HCT116 (cell line): ENCODE results near the gene TPX2. TPM values are rescaled to one million over a fixed set of nuclear protein-coding genes. Genes with fewer than 3 reads are reported as not detected.

Experiments used
- ATAC-seq: fragments of 200-7000 bp; cut with Tn5 transposase; 2 replicates; pipeline ENCODE4 v1.9.1; 2020; ENCODE audit warnings: mild to moderate bottlenecking, moderate library complexity
- BruUV-seq: library from RNA; stranded (reverse); fragments of 400-500 nt; replicated peaks from 2 replicates; lab custom pipeline; 2021; lab: Mats Ljungman, UMichigan
- CTCF ChIA-PET: fragments of 300-600 bp; sonication (Branson Sonifier 250); formaldehyde crosslinking; loops from one replicate; lab custom pipeline; 2021; ENCODE audit warnings: antibody characterized with exemption; lab: Charles Lee
- POLR2A ChIA-PET: fragments of 300-600, 350-600 bp; sonication (Branson Sonifier 250); formaldehyde crosslinking; loops from one replicate; lab custom pipeline; 2021; ENCODE audit warnings: antibody characterized with exemption; lab: Charles Lee
- RAD21 ChIA-PET, 2 experiments: fragments of 300-600 bp; sonication (Branson Sonifier 250); formaldehyde crosslinking; loops; one replicate each; lab custom pipeline; 2023; ENCODE audit warnings: low total read pairs in 2 of 2; ENCODE audit not compliant: uncharacterized antibody in 2 of 2, unreplicated experiment in 2 of 2, low non-redundant PET in 1 of 2; lab: Charles Lee
- DNase-seq: peaks from one replicate; pipeline ENCODE4 v3.0.0-alpha.2; 2010; ENCODE audit warnings: low read depth, low spot score
- H2AFZ ChIP-seq: fragments of 200-600 bp; shearing (Covaris generic), sonication (generic); 2 replicates; pipeline ENCODE4 v1.6.1; 2017; ENCODE audit warnings: low read depth, mixed run types, mixed read lengths, antibody characterized with exemption, low read length; ENCODE audit not compliant: poor library complexity, severe bottlenecking
- H3K27ac ChIP-seq: 2 replicates; pipeline ENCODE4 v1.5.1; 2012; ENCODE audit warnings: low read depth, low read length
- H3K27me3 ChIP-seq: fragments of 200-600 bp; sonication (generic); 2 replicates; pipeline ENCODE4 v1.6.1; 2016; ENCODE audit warnings: mixed run types, low read length, mixed read lengths; ENCODE audit not compliant: insufficient read depth
- H3K36me3 ChIP-seq, 2 experiments: fragments of 200-500 bp in 1 of 2; fragments of 200-600 bp in 1 of 2; sonication (Bioruptor generic) in 1 of 2; sonication (generic) in 1 of 2; 2 replicates each; pipeline versions ENCODE4 v1.5.1 to v1.6.1; 2014 to 2016; ENCODE audit warnings: low read length in 2 of 2, inconsistent platforms in 1 of 2, mixed read lengths in 1 of 2, mixed run types in 1 of 2; ENCODE audit not compliant: insufficient read depth in 2 of 2, control insufficient read depth in 1 of 2
- H3K4me1 ChIP-seq, 2 experiments: fragments of 200-600 bp in 1 of 2; sonication (generic) in 1 of 2; 2 replicates each; pipeline versions ENCODE4 v1.5.1 to v1.6.1; 2012 to 2017; ENCODE audit warnings: low read length in 2 of 2, inconsistent platforms in 1 of 2, mild to moderate bottlenecking in 1 of 2, mixed read lengths in 1 of 2, mixed run types in 1 of 2, moderate library complexity in 1 of 2; ENCODE audit not compliant: insufficient read depth in 2 of 2, control insufficient read depth in 1 of 2
- H3K4me2 ChIP-seq: fragments of 200-600 bp; sonication (generic); 2 replicates; pipeline ENCODE4 v1.6.1; 2017; ENCODE audit warnings: mixed run types, low read length, mixed read lengths
- H3K4me3 ChIP-seq, 2 experiments: fragments of 200-600 bp in 1 of 2; sonication (generic) in 1 of 2; replicated peaks in 1 of 2; 2 replicates each; pipeline ENCODE4 v1.5.1; 2011 to 2016; ENCODE audit warnings: low read length in 2 of 2, control low read depth in 1 of 2, low read depth in 1 of 2, mild to moderate bottlenecking in 1 of 2, mixed read lengths in 1 of 2, mixed run types in 1 of 2
- H3K79me2 ChIP-seq: fragments of 200-600 bp; sonication (generic); 2 replicates; pipeline ENCODE4 v1.6.1; 2017; ENCODE audit warnings: mild to moderate bottlenecking, mixed run types, low read length, moderate library complexity, mixed read lengths; ENCODE audit not compliant: insufficient read depth
- H3K9ac ChIP-seq: fragments of 200-600 bp; sonication (generic); 2 replicates; pipeline ENCODE4 v1.6.1; 2016; ENCODE audit warnings: low read length, mixed read lengths
- H3K9me2 ChIP-seq: fragments of 200-600 bp; sonication (generic), shearing (Covaris generic); 2 replicates; pipeline ENCODE4 v1.6.1; 2017; ENCODE audit warnings: mixed run types, mild to moderate bottlenecking, moderate library complexity; ENCODE audit not compliant: insufficient read depth
- H3K9me3 ChIP-seq, 2 experiments: fragments of 200-500 bp in 1 of 2; fragments of 200-600 bp in 1 of 2; sonication (Bioruptor generic) in 1 of 2; sonication (generic) in 1 of 2; 2 replicates each; pipeline ENCODE4 v1.6.1; 2014 to 2017; ENCODE audit warnings: low read length in 2 of 2, mixed read lengths in 2 of 2, inconsistent platforms in 1 of 2, low read depth in 1 of 2, mild to moderate bottlenecking in 1 of 2, mixed run types in 1 of 2, moderate library complexity in 1 of 2; ENCODE audit not compliant: control insufficient read depth in 1 of 2, insufficient read depth in 1 of 2
- H4K20me1 ChIP-seq: fragments of 200-600 bp; sonication (generic), shearing (Covaris generic); 2 replicates; pipeline ENCODE4 v1.6.1; 2017; ENCODE audit warnings: mixed run types, mild to moderate bottlenecking, moderate library complexity; ENCODE audit not compliant: insufficient read depth
- CBX3 ChIP-seq: IDR thresholded peaks from 2 replicates; pipeline ENCODE4 v1.6.1; 2012; ENCODE audit warnings: low read depth
- CEBPB ChIP-seq: IDR thresholded peaks from 2 replicates; pipeline ENCODE4 v1.6.1; 2012; ENCODE audit warnings: low read depth
- EGR1 ChIP-seq: IDR thresholded peaks from 2 replicates; pipeline ENCODE4 v1.6.1; 2012; ENCODE audit warnings: low read depth
- EZH2 ChIP-seq: fragments of 200-600 bp; sonication (generic); IDR thresholded peaks from 2 replicates; pipeline ENCODE4 v1.6.1; 2017; ENCODE audit warnings: antibody characterized with exemption, mixed run types
- EZH2phosphoT487 ChIP-seq: fragments of 200-600 bp; IDR thresholded peaks from 2 replicates; pipeline ENCODE4 v1.6.1; 2018; ENCODE audit warnings: antibody characterized with exemption, borderline replicate concordance
- FOSL1 ChIP-seq: IDR thresholded peaks from 2 replicates; pipeline ENCODE4 v1.6.1; 2012; ENCODE audit warnings: low read depth
- JUND ChIP-seq: IDR thresholded peaks from 2 replicates; pipeline ENCODE4 v1.6.1; 2012
- RAD21 ChIP-seq: IDR thresholded peaks from 2 replicates; pipeline ENCODE4 v1.6.1; 2012; ENCODE audit warnings: low read depth, mild to moderate bottlenecking
- SIN3A ChIP-seq: IDR thresholded peaks from 2 replicates; pipeline ENCODE4 v1.6.1; 2012; ENCODE audit warnings: low read depth
- SP1 ChIP-seq: IDR thresholded peaks from 2 replicates; pipeline ENCODE4 v1.6.1; 2012; ENCODE audit warnings: low read depth
- YY1 ChIP-seq: IDR thresholded peaks from 2 replicates; pipeline ENCODE4 v1.6.1; 2011; ENCODE audit warnings: low read length, low read depth, moderate library complexity, mild to moderate bottlenecking; ENCODE audit not compliant: insufficient replicate concordance; ENCODE audit errors: extremely low read depth
- ZFX ChIP-seq: fragments of 450-650 bp; IDR thresholded peaks from 2 replicates; pipeline ENCODE4 v1.6.1; 2017
- intact Hi-C: fragments of 100-400 bp; cut with micrococcal nuclease; formaldehyde crosslinking; loops from 2 replicates; pipeline ENCODE4 v1.10.0; 2022
- total RNA-seq: library from RNA; stranded (reverse); gene quantifications from one replicate; pipeline ENCODE4 v1.2.1, GENCODE V29; 2021; ENCODE audit not compliant: unreplicated experiment
- TF ChIP-seq, protein P1 (sequence below): IDR thresholded peaks from 2 replicates; pipeline ENCODE4 v1.6.1; 2012
- TF ChIP-seq, protein P2 (sequence below): IDR thresholded peaks from 2 replicates; pipeline ENCODE4 v1.6.1; 2012
- TF ChIP-seq, protein P3 (sequence below): IDR thresholded peaks from 2 replicates; pipeline ENCODE4 v1.6.1; 2012; ENCODE audit warnings: low read depth
- TF ChIP-seq, protein P4 (sequence below): IDR thresholded peaks from 2 replicates; pipeline ENCODE4 v1.6.1; 2011; ENCODE audit warnings: mild to moderate bottlenecking, low read length, moderate library complexity; ENCODE audit not compliant: insufficient replicate concordance; ENCODE audit errors: extremely low read depth

The TPX2 gene
- total RNA-seq, 1 experiment from 2014 or later: 163 TPM

DNA sequence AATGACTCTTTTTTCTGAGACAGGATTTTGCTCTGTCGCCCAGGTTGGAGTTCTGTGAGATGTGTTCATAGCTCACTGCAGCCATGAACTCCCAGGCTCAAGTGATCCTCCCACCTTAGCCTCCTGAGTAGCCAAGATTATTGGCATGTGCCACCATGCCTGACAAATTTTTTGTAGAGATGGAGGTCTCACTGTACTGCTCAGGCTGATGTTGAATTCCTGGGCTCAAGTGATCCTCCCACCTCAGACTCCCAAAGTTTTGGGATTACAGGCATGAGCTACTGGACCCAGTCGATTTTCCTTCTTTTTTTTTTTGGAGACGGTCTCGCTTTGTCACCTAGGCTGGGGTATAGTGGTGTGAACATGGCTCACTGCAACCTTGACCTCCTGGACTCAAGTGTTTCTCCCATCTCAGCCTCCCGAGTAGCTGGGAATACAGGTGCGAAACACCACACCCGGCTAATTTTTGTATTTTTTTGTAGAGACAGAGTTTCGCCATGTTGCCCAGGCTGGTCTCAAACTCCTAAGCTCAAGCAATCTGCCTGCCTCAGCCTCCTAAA, 40.8 kb upstream of the TPX2 start (continued):
- TF ChIP-seq, protein P1, sequence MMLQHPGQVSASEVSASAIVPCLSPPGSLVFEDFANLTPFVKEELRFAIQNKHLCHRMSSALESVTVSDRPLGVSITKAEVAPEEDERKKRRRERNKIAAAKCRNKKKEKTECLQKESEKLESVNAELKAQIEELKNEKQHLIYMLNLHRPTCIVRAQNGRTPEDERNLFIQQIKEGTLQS: no peak
- TF ChIP-seq ZFX: no peak
- TF ChIP-seq RAD21: no peak
- no peak for TF ChIP-seq SP1

DNA sequence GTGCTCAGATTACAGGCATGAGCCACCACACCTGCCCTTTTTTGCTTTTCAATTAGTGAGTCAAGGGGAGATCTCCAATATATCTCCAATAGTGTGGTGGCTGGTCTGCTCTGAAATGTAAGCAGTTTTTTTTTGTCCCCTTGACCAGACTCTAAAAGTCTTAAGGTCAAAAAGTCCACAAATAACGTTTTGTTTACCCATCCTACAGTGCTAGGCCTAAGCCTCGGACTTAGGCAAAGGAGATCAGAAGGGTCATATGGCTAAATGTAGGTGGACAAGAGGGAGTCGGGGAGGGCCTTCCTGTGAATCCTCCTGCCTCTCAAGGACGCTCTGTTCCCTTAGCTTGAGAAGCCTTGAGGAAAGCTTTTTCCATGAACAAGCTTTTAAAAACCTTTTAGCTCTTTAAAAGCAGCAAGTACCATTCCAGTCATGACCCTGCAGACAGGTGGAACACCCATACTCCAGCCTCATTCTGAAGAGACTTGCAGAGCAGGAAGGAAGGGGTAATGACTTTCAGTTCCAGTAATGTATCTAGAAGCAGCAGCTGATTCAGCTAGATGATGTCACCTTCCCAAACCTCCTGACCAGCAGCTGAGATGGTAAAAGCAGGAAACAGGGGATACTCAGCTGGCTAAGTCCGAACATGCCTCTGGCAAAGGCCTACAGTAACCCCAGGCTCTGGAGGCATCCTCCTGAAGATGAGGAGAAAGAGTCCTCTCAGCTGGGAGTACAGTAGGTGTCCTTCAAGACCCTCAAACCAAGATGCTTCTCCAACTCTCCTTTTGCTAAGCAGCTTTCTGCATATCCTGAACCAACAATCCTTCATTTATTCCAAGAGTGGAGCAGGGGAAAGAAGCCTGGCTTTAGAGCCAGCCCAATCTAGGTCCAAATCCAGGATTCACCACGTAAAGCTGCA, 40.0 kb upstream of the TPX2 start:
- Histone ChIP-seq H3K4me2 (peak overlapping the region; percentile 57), H4K20me1 (no peaks in the 10 kb centered on the region), H3K4me1 (peaks cover 83 to 99% of the 10 kb centered on the region in 2 experiments), H3K9ac (peak overlapping the region; percentile 46), H3K9me2 (no peaks in the 10 kb centered on the region), H3K27me3 (no peaks in the 10 kb centered on the region), H3K27ac (peak overlapping the region; percentile 81), H2AFZ (no peak overlapping the region), H3K36me3 (peaks cover 2 to 49% of the 10 kb centered on the region in 2 experiments; a peak in 3 of 4 replicates), H3K79me2 (peaks cover 100% of the 10 kb centered on the region), H3K9me3 (no peaks in the 10 kb centered on the region), H3K4me3 (peak overlapping the region in 1 of 2 experiments; percentile 10; a peak in 1 of 4 replicates)
- ChIA-PET RAD21 (no interaction called here), CTCF (interaction anchor here (1.6 to 2.0 kb wide), 3 partner anchors 24 to 139 kb away, joined by 6 to 12 read pairs (median 6); partner anchors contain the start of gene BCL2L1), POLR2A (interaction anchor here (0.9 to 2.0 kb wide), 9 partner anchors 8 to 37 kb away, joined by 3 to 9 read pairs (median 5); partner anchors contain the start of gene BCL2L1)
- peak; percentile 44 for DNase-seq
- intact Hi-C loops: no loop called here
- no peak for ATAC-seq
- BruUV-seq: TSS peak; percentile 10
- TF ChIP-seq, protein P2, sequence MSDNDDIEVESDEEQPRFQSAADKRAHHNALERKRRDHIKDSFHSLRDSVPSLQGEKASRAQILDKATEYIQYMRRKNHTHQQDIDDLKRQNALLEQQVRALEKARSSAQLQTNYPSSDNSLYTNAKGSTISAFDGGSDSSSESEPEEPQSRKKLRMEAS: peak; percentile 60; the same call in 1 of the 2 replicates
- TF ChIP-seq EZH2 (no peak), JUND (peak; percentile 80), CEBPB (peak; percentile 62), YY1 (no peak), FOSL1 (peak; percentile 56), EGR1 (no peak), EZH2phosphoT487 (no peak), RAD21 (no peak), CBX3 (peak; percentile 53; the same call in 1 of the 2 replicates), SP1 (peak; percentile 90), SIN3A (peak; percentile 73; the same call in 1 of the 2 replicates), ZFX (no peak)
- TF ChIP-seq, protein P3, sequence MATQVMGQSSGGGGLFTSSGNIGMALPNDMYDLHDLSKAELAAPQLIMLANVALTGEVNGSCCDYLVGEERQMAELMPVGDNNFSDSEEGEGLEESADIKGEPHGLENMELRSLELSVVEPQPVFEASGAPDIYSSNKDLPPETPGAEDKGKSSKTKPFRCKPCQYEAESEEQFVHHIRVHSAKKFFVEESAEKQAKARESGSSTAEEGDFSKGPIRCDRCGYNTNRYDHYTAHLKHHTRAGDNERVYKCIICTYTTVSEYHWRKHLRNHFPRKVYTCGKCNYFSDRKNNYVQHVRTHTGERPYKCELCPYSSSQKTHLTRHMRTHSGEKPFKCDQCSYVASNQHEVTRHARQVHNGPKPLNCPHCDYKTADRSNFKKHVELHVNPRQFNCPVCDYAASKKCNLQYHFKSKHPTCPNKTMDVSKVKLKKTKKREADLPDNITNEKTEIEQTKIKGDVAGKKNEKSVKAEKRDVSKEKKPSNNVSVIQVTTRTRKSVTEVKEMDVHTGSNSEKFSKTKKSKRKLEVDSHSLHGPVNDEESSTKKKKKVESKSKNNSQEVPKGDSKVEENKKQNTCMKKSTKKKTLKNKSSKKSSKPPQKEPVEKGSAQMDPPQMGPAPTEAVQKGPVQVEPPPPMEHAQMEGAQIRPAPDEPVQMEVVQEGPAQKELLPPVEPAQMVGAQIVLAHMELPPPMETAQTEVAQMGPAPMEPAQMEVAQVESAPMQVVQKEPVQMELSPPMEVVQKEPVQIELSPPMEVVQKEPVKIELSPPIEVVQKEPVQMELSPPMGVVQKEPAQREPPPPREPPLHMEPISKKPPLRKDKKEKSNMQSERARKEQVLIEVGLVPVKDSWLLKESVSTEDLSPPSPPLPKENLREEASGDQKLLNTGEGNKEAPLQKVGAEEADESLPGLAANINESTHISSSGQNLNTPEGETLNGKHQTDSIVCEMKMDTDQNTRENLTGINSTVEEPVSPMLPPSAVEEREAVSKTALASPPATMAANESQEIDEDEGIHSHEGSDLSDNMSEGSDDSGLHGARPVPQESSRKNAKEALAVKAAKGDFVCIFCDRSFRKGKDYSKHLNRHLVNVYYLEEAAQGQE: no peak
- TF ChIP-seq, protein P1: peak; percentile 87; the same call in 1 of the 2 replicates
- TF ChIP-seq, protein P4, sequence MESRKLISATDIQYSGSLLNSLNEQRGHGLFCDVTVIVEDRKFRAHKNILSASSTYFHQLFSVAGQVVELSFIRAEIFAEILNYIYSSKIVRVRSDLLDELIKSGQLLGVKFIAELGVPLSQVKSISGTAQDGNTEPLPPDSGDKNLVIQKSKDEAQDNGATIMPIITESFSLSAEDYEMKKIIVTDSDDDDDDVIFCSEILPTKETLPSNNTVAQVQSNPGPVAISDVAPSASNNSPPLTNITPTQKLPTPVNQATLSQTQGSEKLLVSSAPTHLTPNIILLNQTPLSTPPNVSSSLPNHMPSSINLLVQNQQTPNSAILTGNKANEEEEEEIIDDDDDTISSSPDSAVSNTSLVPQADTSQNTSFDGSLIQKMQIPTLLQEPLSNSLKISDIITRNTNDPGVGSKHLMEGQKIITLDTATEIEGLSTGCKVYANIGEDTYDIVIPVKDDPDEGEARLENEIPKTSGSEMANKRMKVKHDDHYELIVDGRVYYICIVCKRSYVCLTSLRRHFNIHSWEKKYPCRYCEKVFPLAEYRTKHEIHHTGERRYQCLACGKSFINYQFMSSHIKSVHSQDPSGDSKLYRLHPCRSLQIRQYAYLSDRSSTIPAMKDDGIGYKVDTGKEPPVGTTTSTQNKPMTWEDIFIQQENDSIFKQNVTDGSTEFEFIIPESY: peak; percentile 36
